Measurements from ENCODE around the gene NAV1.

- no peak for TF ChIP-seq EP300 (IDR thresholded peaks at IDR 0.05; ENCODE audit: borderline replicate concordance in 1 of 2, low read depth in 2 of 2, low read length in 2 of 2)
- no peak for TF ChIP-seq CTCF (IDR thresholded peaks at IDR 0.05; ENCODE audit: control extremely low read depth in 1 of 3, insufficient read depth in 1 of 3, low read depth in 1 of 3, low read length in 3 of 3)
- no peak for TF ChIP-seq RAD21 (IDR thresholded peaks at IDR 0.05 in 1 of 2, conservative IDR thresholded peaks at IDR 0.05 in 1 of 2; ENCODE audit: low read depth in 2 of 2, low read length in 2 of 2)
- TF ChIP-seq SAP30 (IDR thresholded peaks at IDR 0.05; ENCODE audit: insufficient read depth, insufficient replicate concordance, low read length) = no peak
- no peak for TF ChIP-seq SP1 (IDR thresholded peaks at IDR 0.05; ENCODE audit: low read depth, low read length)
- no peak for TF ChIP-seq CHD1 (IDR thresholded peaks at IDR 0.05; ENCODE audit: low read depth, low read length)
- no peak for TF ChIP-seq CHD2 (IDR thresholded peaks at IDR 0.05; ENCODE audit: low read length)
- TF ChIP-seq PHF8 (conservative IDR thresholded peaks at IDR 0.05; ENCODE audit: low read depth, low read length) = no peak
- no peak for TF ChIP-seq TBP (IDR thresholded peaks at IDR 0.05; ENCODE audit: low read depth, low read length)
- TF ChIP-seq E2F6 (IDR thresholded peaks at IDR 0.05) = no peak
These were observed 18.1 kb downstream of the NAV1 start for GRCh38 chr1:201556841-201557571.

Measured in H1 (cell line).